ENCODE results near the gene PTPRQ.

Gene PTPRQ

DNA sequence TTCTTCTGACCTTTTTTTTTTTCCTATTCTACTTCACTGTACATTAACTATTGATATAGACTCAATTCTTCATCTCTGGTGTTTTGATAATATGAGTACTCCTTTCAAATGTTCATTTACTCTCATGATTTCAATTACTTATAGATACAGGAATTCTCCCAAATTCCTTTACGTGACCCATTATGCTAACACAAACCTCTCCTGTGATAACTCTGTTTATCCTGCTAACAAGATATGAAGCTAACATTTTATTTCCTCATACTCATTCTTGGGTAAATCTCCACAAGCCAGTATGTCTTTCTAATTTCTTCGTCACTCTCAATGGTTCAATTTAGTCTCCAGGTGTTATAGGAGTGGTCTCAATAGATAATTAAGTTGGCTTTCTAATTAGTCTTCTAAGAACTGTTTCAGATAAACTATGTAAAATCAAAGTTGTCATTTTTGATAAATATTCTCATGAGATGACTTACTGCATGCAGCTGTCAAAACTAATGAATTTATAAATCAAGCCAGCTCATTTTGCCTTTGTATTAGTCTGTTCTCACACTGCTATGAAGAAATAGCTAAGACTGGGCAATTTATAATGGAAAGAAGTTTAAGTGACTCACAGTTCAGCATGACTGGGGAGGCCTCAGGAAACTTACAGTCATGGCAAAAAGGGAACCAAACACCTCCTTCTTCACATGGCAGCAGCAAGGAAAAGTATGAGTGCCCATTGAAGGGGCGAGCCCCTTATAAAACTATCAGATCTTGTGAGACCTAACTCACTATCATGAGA, 132.8 kb downstream of the PTPRQ start:
- no peak for DNase-seq

DNA sequence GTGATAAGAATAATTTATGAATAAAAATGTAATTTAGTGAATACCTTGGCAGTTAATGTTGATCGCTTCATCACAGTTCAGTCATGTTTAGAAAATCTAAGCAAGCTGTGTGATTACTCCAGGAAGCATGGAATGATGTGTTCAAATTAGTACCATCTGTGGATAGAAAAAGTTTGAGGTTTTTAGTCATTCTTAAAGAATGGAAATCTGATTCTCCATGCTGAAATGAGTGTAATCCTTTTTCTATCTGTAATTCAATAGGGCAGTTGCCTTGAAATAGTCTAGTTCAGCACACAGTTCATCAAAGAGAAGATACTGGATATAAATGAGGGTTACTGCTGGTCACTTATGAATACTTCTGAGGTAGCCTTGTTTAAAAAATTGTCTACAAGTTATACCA, 136.2 kb downstream of the PTPRQ start:
- DNase-seq, result no peak

DNA sequence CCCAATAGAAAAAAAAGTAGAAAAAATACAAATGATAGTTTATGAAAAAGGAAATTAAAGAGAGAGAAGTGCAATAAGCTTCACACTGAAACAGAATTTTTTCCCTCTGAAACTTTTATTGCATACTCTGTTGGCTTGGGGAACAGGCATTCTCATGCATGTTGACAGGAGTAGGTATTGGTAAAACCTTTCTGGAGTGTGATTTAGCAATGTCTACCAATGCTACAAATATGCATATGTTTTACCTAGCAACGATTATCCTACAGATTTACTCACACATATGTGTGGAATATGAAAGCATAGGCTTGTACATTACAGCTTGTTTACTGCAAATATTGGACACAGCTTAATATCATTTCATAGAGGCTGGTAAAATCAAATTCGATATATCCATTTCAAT, 137.7 kb downstream of the PTPRQ start:
- DNase-seq, result no peak

DNA sequence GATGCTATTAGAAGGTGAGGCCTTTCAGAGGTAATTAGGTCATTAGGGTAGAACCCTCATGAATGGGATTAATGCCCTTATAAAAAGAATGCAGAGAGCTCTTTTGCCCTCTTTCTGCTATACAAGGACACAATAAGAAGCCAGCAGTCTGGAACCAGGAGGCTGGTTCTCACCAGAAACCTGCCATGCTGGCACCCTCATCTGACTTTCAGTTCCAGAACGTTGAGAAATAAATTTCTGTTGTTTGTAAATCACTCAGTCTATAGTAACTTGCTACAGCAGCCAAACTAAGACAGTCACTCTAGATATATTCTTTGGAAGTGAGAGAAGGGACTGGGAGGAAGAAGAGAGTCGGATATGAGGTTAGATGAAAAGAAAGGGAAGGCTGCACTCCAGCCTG, 138.4 kb downstream of the PTPRQ start:
- DNase-seq, result no peak

DNA sequence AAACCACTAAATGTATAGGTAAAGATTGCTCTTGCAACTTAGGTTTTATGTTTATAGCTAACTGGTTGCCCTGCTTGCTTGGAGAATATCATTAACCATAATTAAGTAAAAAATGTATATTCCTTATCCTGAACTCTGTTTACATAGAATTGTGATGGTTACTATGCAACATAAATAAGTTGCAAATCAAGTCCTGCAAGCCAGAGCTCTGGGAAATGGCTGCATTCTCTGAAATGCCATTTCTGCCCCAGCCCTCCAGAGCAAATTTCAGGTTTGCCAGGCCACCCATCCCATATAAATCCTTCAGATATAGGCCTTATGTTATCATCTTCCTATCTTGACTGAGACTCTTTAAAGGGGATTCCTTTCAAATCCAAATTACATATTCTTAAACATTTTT, 145.0 kb downstream of the PTPRQ start:
- DNase-seq, result no peak

DNA sequence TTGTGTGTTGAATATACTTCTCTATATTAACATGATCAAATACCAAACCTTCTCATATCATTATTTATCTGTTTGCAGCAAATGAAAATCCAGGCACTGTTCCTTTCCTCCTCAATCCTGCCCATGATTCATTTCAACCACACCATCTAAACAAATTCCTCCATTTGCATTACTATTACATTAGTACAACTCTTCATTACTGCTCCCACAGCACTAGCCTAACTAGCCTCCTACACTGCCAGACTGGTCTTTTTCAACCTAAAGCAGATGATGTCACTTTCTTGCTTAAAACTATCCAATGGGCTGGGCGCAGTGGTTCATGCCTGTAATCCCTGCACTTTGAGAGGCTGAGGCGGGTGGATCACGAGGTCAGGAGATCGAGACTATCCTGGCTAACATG, 146.1 kb downstream of the PTPRQ start:
- no peak for DNase-seq

DNA sequence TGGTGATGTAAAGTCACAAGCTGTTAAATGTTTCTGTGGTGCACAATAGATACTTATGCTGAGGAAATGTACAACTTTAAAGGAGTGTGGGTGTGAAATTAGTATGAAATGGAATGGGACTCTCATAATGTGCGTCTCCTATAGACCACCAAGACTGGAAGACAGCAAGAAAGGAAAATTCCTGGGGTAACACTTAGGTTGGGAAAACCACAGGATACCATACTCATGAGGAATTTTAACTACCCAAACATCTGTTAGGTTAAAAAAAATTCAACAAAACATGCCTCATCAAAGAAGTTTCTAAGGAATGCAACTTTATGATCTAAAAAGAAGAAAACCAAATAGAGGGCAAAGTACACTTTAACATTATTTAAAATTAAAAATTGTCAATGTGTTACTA, 149.7 kb downstream of the PTPRQ start:
- no peak for DNase-seq

DNA sequence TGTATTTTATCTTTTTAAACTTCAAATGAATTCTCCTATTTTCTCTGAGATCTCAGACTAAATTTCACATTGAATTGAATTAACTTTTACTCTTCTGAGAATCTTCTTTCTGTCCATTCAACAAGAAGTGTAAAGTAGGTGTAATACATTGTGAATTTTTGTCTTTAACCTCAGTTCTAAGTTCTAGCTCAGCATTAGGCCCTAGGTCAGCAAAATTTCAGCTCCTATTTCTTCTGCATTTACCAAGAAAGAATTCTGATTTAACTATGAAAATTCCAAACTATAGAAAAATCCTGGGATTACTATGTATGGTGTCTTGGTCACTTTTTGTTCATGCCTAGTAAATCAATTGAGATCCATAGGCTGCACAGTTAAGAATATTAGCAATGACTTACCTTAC, 152.5 kb downstream of the PTPRQ start:
- no peak for DNase-seq

DNA sequence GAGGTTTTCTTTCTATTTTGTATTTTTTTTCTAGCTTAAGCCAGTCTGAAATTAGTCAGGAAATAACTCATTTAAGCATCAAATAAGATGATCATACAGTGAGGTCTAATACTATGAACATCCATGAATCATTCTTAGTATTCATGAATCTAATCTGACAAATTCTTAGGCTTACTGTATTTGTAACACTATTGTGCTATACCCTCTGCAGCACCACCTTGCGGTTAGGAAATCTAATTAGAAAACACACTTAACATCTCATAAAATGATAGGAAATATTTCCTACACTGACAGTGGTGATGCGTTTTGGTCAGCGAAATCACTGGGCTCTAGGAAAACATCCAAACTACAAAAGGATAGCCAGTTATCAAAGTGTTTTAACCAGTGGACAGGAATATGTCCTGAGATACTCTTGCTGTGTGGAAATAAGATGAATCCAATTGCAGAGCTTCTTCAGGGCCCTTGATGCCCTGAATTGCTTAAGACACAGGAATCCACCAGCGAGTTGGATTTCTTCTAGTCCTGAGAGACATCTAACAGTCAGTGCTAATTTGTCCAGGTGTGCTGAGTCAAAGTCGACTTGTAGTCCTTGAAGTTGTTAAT, 154.1 kb downstream of the PTPRQ start:
- DNase-seq, result no peak

DNA sequence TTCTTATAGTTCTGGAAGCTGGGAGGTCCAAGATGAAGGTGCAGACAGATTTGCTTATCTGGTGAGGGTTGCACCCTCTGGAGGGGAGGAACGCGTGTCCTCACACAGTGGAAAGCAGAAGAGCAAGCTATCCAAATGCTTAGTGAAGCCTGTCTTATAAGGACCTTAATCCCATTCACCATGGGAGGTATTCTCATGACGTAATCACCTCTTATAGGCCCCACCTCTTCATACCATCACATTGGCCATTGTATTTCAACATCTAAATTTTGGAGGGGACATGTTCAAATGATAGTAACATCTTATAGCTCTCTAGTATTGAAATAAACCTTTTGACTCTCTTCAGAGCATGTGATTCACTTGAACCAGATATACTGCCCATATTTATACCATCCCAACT, 158.4 kb downstream of the PTPRQ start:
- no peak for DNase-seq

DNA sequence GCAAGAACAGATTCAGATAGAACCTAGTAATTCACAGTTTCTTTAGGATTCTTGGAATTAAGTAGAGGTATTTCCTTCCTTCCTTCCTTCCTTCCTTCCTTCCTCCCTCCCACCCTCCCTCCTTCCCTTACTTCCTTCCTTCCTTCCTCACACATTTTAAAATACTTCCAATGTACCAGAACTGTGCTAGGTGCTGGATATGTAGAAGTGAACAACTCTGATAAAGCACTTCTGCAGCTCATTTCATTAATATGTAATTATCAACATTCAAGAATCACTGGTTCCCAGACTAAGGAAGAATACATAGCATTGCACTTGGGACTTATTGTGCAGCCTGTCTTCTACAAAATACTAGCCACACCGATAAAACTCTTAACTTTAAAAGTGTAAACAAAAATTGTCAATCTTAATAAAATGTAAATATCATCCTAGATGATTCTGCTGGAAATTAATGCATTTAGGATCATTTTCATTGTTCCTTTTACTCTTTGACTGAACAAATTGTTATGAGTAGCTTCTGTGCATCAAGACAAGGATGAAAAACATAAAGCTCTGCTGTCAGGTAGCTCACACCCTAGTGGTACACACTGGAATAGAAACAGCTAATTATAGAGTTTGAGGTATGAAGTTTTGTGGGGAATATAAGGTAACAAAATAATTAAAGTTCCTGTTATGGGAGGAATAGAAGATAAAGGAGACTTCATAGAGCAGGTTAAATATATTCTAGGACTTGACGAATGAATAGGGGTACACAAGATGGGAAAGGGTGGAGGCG, 163.5 kb downstream of the PTPRQ start:
- DNase-seq, result no peak

DNA sequence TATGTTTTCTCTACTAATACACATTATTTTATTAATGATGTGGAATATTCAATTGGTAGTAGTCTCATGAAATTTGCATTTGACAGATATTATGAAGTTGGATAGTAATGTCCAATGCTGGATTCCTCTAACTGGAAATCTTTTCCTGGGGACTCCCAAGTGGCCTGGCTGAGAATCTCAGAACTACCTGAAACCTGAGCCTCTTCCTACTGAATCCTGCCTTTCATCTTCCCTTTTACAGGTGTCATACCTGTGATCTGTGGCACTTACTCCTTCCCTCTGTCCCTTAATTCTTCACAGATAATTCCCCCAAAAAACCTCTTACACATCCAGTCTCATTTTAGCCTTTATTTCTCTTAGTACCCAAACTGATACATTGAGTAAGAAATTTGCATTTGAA, 173.7 kb downstream of the PTPRQ start:
- DNase-seq, result no peak

DNA sequence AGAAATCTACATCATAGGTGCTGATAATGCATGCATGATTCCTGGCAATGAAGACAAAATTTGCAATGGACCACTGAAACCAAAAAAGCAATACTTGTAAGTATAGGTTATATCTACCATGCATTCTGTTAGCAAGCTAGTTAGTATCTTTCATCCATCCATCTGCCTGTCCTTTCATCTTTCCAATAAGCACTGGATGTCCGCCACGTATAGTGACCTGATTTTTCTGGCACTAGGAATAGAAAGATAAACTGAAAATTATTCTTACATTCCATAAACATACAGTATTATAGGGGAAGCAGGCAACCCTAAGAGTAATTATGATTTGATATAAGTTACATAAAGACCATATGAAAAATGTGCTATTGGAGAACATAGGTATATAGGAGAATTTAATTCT, 176.2 kb downstream of the PTPRQ start:
- DNase-seq, result no peak

DNA sequence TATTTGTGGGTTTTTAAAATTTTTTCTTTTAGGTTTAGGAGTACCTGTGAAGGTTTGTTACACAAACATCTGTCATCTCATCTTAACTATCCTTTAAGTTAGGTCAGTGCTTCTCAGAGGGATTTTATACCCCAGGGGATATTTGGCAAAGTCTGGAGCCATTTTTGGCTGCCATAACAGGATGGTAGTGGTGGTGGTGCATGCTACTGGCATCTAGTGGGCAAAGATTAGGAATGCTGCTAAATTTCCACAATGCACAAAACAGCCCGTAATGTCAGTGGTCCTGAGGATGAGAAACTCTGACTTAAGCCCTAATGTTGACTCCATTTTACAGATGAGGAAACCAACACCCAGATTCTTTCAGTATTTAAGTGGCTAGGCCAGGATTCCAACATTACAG, 178.2 kb downstream of the PTPRQ start:
- DNase-seq, result no peak

DNA sequence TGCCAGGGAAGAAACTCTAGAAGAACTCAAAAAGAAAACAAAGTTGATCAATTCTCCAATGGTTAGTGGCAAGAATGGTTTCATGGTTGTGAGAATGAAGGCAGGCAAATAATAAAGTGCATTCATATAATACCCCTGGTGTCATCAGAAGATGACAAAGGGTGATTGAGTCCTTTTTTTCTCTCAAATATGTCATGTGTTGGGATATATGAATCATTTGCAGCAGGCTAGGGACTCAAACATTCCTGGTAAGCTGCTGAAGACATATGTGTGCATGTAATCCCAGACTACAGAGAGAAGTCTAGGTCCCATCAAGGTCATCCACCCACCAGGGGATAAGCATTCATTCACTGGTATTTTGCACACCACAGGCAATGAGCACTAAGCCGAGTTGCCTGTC, 181.0 kb downstream of the PTPRQ start:
- DNase-seq, result no peak

DNA sequence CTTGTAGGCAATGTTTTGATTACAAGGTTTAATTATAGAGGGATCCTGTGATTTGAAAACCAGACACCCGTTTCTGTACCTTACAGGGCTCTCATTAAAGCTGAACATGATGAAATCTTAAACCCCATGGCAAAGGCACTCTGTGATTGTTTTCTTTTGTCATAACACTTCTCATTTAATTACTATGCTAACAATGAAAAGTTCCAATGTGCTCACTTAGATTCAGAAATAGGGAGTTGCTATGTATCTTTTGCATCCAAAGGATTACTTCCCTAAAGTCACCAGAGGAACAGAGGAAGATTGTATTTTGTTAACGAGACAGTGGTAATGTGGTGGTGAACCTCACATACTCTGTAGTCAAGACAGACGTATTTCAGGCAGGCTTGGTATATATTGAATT, 181.9 kb downstream of the PTPRQ start:
- DNase-seq, result no peak

DNA sequence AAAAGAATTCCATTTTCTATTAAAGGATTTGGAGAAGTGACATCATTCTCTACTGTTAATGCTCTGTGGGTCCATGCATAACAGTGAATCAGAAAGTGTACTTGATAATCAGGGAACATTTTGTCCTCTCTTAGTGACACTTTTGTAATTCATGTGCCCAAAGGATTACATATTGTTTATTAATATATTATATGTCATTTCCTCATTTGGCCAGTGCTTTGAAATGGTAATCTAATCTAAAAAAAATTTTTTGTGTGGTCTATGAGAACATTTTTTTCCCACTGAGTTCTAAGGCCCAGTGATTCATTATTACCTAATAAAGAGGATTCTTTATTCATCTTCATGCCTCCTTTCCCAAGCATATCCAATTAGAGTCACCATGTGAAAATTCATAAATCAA, 183.7 kb downstream of the PTPRQ start:
- no peak for DNase-seq

DNA sequence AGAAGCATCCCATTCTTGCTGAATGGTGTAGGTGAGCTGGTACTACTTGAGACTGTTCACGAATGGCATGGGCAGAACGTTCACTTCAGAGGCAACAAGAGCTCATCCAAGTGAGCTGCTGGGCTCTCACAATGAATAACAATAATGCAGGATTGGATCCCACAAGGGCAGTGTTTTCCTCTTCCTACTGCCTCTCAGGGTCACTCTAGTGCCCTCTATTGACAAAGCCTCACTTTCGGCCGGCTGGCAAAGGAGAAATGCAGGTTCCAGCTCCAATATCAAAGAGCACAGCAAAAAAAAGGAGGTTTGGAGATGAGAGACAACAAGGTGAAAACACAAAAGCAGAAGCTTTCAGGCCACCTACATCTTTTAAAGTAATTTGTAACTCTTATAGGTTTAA, 188.8 kb downstream of the PTPRQ start:
- DNase-seq, result no peak

DNA sequence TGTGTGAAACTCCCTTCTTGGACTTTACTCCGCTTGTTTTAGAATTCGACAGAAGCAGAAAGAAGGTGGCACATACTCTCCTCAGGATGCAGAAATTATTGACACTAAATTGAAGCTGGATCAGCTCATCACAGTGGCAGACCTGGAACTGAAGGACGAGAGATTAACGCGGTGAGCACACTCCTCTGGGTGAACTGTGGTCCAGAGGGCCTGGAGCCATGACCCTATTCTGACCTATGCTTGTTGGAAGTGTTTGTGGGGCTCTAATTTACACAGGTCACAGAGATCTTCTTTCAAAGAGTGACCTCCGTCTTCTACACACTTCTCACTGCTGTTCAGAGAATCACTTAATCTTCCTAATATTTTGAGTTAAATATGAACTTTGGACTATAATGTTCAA, 190.9 kb downstream of the PTPRQ start:
- DNase-seq, result no peak

DNA sequence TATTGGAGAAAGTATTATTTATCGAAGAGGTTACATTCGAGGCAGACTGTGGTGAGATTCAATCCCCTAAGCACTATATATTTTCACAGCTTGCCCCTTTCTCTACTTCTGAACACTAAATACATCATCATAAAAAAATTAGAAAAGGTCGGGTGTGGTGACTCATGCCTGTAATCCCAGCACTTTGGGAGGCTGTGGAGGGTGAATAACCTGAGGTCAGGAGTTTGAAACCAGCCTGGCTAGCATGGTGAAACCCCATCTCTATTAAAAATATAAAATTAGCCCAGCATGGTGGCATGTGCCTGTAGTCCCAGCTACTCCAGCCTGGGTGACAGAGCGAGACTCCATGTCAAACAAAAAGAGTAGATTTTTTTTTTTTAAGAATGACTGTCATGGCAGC, 192.8 kb downstream of the PTPRQ start:
- DNase-seq, result no peak

DNA sequence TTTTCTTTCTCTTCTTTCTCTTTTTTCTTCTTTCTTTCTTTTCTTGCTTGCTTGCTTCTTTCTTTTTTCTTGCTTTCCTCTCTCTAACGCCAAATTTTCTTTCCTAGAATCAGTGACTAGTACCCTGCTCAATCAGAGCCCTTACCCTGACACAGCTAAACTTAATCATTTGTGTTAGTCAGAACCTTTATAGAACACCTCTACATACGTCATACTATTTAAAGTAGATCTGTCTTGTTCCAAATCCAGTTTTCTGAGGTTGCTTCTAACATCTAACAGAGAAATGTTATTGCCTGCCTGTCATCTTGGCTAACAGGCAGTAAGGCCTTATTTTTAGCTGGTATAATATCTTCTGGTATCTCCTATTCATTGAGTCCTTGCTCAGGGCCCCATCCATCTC, 197.9 kb downstream of the PTPRQ start:
- no peak for DNase-seq

DNA sequence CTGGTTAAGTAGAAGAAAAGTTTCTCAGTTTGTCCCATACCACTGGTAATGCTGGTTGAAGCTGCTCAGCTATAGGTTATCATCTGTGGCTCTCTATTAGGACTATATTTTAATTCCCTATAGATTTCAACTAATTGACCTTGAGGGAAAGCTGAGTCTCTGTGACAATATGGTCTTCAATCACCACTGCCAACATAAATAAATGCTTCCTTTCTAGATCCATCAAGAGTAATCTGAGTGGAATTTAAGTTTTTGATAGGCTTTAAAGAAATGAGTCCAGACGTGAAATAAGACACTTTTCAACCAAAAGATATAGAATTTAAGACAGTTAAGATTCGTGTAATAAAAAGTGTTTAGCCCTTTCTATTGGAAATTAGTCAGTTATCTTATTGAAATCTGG, 199.9 kb downstream of the PTPRQ start:
- no peak for DNase-seq

DNA sequence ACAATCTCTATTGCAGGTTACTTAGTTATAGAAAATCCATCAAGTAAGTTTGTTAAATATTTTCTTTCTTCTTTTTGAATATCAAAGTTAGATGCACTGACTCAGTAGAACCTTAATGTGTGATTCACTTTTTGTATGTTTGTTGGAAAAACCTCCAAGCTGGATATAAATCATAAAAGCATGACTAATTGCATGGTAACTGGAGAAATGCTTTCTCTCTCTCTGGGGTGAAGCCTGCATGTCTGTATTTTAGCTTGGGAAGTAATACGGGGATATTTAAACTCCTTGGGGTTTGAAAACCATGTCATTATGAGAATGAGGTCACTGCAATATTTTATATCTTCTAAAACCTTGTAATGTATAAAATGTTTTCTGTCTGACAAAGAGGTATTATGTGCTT, 204.8 kb downstream of the PTPRQ start:
- no peak for DNase-seq

DNA sequence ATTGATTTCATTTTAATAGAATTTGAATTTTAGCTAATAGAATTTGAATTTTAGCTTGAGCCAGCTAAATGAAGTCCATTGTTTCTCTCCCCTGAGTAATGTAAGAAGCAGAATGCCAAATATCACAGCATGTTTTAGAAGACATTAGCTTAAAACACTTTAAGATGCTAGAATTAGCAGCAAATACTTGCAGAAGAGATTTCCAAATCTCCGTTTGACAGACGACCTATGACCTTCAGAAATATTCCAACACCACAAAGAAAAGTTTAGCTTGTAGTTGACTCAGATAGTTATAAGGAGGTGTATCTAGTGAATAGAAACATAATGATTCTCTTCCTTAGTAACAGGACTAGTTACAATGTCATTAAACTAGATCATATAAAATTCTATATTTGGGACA, 211.7 kb downstream of the PTPRQ start:
- DNase-seq, result no peak

Measured in SIG-M5 (cell line).